ENCODE data around the gene RAET1G. TPM values are rescaled to one million over a fixed set of nuclear protein-coding genes. Genes with fewer than 3 reads are reported as not detected.
"Not testable (repeated sequence)": the region's sequence is repeated elsewhere in the genome, so short reads cannot be mapped to it uniquely, and the experiment has no call there.

The RAET1G gene
- total RNA-seq, 1 donor from 2014 or later, result 0.53 TPM

DNA sequence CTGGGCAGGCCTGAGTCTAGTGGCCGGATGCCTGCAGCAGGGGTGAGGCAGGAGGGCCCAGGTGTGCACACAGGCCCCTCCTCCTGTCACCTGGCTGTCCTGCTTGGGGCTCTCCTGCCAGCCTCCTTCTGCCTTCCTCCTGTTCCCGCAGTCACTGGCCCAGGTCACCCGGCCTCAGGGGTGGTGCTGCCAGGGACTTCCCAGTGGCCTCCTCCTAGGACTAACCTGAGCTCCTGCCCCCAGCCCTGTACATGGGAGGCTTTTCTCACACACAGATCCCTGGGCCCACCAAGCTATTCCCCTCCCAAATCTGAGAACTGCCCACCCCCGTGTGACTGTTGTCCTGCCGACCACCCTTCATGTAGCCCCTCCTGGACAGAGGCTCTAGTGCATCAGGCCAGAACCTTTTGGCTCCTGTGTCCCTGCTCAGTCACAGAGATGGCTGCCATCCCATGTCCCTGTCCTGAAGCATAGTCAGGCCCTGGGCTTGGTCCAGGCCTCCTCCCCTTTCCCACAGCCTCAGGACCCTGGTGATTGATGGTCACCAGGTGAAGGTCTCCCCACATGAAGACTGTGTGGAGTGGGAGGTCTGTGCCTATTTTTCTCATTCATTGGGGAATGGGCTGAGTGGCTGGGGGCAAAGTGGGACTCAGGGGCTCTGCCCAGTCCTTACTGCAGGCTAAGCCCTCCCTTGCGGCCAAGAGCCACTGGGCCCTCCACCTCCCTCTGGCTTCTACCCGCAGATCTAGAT, 39.7 kb upstream of the RAET1G start:
- peak; percentile 57 for DNase-seq (ENCODE audit: extremely low spot score, unreplicated experiment)
- Mint-ChIP-seq H3K27me3 (peaks cover 97% of the 10 kb centered on the region), H3K27ac (peak overlapping the region; percentile 98), H3K9me3 (no peaks in the 10 kb centered on the region), H3K4me3 (peak overlapping the region; percentile 95), H3K4me1 (ENCODE audit: unreplicated experiment) (peaks cover 16% of the 10 kb centered on the region), H3K36me3 (no peaks in the 10 kb centered on the region)
- TF ChIP-seq, protein P1, sequence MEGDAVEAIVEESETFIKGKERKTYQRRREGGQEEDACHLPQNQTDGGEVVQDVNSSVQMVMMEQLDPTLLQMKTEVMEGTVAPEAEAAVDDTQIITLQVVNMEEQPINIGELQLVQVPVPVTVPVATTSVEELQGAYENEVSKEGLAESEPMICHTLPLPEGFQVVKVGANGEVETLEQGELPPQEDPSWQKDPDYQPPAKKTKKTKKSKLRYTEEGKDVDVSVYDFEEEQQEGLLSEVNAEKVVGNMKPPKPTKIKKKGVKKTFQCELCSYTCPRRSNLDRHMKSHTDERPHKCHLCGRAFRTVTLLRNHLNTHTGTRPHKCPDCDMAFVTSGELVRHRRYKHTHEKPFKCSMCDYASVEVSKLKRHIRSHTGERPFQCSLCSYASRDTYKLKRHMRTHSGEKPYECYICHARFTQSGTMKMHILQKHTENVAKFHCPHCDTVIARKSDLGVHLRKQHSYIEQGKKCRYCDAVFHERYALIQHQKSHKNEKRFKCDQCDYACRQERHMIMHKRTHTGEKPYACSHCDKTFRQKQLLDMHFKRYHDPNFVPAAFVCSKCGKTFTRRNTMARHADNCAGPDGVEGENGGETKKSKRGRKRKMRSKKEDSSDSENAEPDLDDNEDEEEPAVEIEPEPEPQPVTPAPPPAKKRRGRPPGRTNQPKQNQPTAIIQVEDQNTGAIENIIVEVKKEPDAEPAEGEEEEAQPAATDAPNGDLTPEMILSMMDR (conservative IDR thresholded peaks at IDR 0.05), result no peak

DNA sequence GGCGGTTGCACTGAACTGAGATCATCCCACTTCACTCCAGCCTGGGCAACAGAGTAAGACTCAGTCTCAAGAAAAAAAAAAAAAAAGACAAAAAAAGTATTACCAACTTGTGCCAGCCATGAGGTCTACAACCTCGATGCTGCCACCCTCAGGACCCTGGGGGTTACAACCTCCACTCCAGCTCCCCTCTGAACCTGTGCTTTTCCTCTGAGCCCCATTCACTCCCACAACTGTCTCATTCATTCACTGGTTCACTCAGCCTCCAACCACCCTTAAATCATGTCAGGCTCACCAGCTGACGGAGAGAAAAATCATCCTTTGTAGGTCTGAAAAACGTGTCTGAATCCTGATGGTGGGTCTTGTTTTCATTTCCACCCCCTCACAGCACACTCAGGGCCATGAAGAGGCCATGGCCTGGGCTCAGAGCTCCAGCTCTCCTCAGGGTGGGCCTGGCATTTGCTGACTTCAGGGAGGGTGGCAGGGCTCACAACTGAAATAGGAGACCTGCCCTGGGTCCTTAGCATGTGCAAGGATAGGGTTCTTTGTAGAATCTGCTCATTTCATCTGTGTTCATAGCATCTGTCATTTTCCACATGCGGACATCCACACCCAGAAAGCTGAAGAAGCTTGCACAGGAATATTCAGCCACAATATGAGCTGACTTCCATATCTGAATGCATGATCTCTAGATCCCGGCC, 39.0 kb upstream of the RAET1G start:
- Mint-ChIP-seq H3K9me3 (no peaks in the 10 kb centered on the region), H3K4me3 (no peak overlapping the region), H3K4me1 (ENCODE audit: unreplicated experiment) (peaks cover 16% of the 10 kb centered on the region), H3K27me3 (peaks cover 97% of the 10 kb centered on the region), H3K27ac (no peak overlapping the region), H3K36me3 (no peaks in the 10 kb centered on the region)
- TF ChIP-seq, protein P1 (conservative IDR thresholded peaks at IDR 0.05), result peak; percentile 50
- peak; percentile 24 for DNase-seq (ENCODE audit: extremely low spot score, unreplicated experiment)

DNA sequence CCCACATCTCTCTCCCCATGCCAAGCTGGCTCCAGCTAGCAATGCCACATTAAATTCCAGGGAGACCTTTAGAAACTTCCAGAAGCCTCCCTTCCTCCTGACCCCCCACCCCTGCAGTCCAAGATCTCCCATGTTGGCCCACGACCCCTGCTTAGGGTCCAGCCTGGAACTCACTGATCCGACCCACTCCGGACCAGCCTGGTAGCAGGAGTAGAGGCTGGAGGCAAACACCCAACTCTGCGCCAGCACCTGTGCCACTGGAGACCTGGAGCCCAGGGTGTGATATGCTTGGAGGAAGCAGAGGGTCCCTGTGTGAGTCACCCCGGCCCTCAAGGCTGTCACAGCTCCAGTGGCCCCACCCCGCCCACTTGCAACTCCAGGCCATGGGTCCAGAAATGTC, 37.6 kb upstream of the RAET1G start:
- H3K4me3 Mint-ChIP-seq, result no peak overlapping the region
- TF ChIP-seq, protein P1 (conservative IDR thresholded peaks at IDR 0.05), result no peak
- no peak overlapping the region for H3K27ac Mint-ChIP-seq
- H3K9me3 Mint-ChIP-seq, result no peaks in the 10 kb centered on the region
- H3K27me3 Mint-ChIP-seq, result peaks cover 96% of the 10 kb centered on the region
- DNase-seq (ENCODE audit: extremely low spot score, unreplicated experiment), result no peak
- peaks cover 14% of the 10 kb centered on the region for H3K4me1 Mint-ChIP-seq (ENCODE audit: unreplicated experiment)
- no peaks in the 10 kb centered on the region for H3K36me3 Mint-ChIP-seq

DNA sequence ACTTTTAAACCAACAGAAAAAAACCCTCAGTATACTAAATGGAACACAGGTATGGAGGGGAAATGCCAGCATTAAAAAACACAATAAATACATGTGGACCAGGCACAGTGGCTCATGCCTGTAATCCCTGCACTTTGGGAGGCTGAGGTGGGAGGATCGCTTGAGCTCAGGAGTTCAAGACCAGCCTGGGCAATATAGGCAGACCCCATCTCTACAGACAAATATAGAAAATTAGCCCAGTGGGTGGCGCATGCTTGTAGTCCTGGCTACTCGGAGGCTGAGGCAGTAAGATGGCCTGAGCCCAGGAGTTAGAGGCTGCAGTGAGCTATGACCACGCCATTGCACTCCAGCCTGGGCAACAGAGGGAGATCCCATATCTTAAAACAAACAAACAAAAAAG, 36.9 kb upstream of the RAET1G start:
- not testable (repeated sequence) for H3K9me3 Mint-ChIP-seq; H3K4me3 Mint-ChIP-seq; H3K27ac Mint-ChIP-seq; H3K4me1 Mint-ChIP-seq (ENCODE audit: unreplicated experiment); DNase-seq (ENCODE audit: extremely low spot score, unreplicated experiment); H3K36me3 Mint-ChIP-seq
- peaks cover 96% of the 10 kb centered on the region for H3K27me3 Mint-ChIP-seq

DNA sequence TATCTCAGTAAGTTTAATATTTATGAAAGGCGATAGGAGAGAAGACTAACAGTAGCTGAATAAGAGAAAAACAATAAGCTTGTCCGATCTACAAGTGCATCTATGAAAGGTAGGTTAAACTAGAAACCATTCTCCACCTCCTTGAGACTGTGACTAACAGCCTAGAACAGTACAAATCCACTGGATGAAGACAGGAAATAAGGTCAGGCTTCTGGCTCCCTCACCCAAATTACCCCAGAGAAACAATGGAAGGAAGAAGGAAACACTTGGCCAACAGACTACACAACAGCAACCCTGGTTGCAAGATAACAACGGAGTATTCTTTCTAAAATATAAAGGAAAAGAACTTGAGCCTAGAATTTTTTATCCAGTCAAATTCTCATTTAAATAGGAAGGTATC, 35.2 kb upstream of the RAET1G start:
- H3K4me1 Mint-ChIP-seq (ENCODE audit: unreplicated experiment); H3K27ac Mint-ChIP-seq; H3K9me3 Mint-ChIP-seq; H3K36me3 Mint-ChIP-seq; H3K4me3 Mint-ChIP-seq; DNase-seq (ENCODE audit: extremely low spot score, unreplicated experiment): not testable (repeated sequence)
- H3K27me3 Mint-ChIP-seq, result peaks cover 88% of the 10 kb centered on the region

DNA sequence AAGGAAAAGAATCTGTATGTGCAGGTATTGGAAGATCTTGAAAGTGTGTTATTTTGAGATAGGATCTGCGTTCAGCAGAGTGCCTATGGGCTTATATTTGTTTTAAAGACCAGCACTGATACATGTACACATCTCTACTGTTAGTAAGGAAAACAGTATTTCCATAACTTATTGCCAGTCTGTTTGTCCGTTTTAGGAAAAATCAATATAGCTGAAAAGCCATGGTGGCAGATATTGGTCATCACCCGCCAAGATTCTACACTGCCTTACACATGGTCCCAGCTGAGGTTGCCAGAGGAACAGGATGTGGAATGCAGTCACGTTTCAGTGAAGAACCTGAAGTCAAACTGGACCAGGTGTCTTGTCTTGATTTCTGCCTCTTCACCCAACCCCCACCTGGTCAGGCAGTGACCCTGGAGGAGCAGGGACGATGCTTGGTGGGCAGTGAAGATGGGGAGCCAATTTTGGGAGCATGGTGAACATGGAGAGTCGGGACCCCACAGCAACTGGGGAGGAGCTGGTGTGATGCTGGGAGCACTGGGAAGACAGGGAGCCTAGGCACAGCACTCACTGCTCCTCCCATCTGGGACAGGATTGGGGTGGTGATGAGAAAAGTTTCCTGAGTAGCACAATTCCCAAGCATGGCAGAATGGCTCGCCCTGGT, 32.9 kb upstream of the RAET1G start:
- H3K9me3 Mint-ChIP-seq; H3K27ac Mint-ChIP-seq; H3K4me3 Mint-ChIP-seq; H3K36me3 Mint-ChIP-seq; H3K4me1 Mint-ChIP-seq (ENCODE audit: unreplicated experiment): not testable (repeated sequence)
- DNase-seq (ENCODE audit: extremely low spot score, unreplicated experiment), result peak; percentile 45
- H3K27me3 Mint-ChIP-seq, result peaks cover 88% of the 10 kb centered on the region

DNA sequence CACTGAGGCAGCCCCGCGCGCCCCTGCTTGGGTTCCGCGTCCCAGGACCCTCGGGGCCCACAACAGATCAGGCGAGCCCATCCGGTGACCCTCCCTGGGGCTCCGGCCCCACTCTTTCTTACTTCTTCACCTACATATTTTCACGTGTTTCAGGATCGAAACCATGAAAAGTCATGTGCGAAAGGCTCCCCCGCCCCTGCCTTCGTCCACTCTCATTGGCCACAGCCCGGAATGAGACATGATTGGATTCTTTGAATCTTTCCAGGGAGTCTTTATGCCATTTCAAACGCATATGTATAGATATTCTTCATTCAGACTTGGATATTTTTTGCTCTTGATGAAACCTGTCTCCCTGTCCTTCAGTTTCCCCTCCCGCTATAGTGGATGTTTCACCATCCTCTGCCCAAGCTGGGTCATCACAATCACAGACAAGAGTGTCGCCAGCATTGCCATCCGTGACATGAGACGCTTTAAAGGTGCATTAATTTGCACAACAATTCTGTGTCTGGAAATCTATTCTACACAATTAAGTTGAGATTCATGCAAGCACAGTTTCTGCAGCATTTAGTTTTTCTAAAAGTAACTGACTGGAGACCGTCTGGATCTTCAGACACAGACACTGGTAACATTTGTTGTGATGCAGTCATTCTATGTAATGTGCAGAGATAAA, 32.2 kb upstream of the RAET1G start:
- DNase-seq (ENCODE audit: extremely low spot score, unreplicated experiment), result peak; percentile 7
- Mint-ChIP-seq H3K27me3 (peaks cover 88% of the 10 kb centered on the region), H3K4me3 (peak overlapping the region; percentile 79)
- not testable (repeated sequence) for H3K36me3 Mint-ChIP-seq; H3K4me1 Mint-ChIP-seq (ENCODE audit: unreplicated experiment); H3K27ac Mint-ChIP-seq; H3K9me3 Mint-ChIP-seq

DNA sequence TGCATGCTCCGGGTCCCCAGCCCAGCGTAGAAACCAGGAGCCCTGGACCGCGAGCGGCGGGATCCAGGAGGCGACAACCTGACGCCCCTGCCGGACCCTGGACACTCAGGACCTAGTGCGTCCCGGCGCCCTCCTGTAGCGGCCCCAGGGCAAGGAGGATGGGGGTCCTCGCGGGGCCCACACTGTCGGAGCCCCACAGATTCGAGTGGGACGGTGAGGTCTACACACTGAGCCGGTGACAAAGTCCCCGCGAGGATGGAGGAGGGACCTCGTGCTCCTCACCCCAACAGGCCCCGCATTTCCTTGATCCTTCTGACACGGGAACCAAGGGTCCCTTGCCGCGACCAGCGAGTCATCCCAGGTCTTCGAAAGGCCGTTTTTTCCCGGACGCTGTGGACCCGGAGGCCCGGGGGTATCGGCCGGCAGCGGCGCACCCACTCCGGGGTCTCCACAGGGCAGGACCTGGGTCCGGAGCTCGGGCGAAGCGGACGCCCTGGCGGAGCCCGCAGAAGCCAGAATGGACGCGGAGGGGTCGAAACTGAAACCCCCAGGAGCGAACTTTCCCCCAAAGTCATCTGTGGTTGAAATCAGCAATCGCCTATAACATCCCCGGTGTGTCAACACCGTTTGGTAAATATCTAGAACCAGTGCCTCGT, 31.5 kb upstream of the RAET1G start:
- peak; percentile 40 for DNase-seq (ENCODE audit: extremely low spot score, unreplicated experiment)
- not testable (repeated sequence) for H3K36me3 Mint-ChIP-seq; H3K4me1 Mint-ChIP-seq (ENCODE audit: unreplicated experiment); H3K9me3 Mint-ChIP-seq; H3K4me3 Mint-ChIP-seq; H3K27ac Mint-ChIP-seq
- H3K27me3 Mint-ChIP-seq, result peaks cover 88% of the 10 kb centered on the region

DNA sequence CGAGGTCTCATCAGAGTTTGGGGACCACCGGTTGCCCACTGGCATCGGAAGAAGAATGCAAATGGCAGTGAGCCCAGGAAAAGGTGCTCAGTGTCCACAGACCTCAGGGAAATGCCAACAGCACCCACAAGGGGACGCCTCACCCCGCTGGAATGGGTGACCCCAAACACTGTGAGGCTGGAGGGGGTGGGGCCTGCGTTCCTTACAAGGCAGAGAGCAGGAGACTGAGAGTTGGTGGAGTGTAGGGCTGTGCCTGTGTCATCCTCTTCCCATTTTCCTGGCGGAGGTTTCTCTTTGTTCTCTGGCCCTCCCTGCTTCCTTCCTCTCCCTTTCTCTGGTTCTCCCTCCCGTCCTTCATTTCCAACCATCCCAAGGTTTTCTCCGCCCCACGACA, 31.0 kb upstream of the RAET1G start:
- H3K27ac Mint-ChIP-seq; H3K4me1 Mint-ChIP-seq (ENCODE audit: unreplicated experiment); H3K36me3 Mint-ChIP-seq; H3K9me3 Mint-ChIP-seq; DNase-seq (ENCODE audit: extremely low spot score, unreplicated experiment); H3K4me3 Mint-ChIP-seq: not testable (repeated sequence)
- H3K27me3 Mint-ChIP-seq, result peaks cover 88% of the 10 kb centered on the region

DNA sequence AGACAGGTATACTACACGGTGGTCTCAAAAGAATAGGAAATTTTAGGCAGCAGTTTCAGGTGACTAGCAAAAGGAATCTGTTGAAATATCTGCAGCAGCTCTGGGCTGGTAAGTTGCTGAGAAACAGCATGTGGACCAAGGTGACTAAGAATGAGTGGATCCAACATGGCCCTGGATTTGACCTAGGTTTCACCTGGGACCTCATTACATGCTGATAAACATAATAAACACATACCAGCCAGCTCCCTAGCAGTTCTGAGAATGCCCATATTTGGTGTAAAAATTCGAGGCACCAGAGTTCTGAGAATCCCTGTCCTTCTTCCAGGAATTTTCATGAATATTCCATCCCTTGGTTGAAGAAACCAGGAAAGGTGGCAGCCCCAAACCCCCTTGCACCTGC, 30.5 kb upstream of the RAET1G start:
- not testable (repeated sequence) for H3K4me1 Mint-ChIP-seq (ENCODE audit: unreplicated experiment); H3K9me3 Mint-ChIP-seq; H3K4me3 Mint-ChIP-seq; H3K27ac Mint-ChIP-seq; H3K36me3 Mint-ChIP-seq
- peaks cover 90% of the 10 kb centered on the region for H3K27me3 Mint-ChIP-seq
- peak; percentile 15 for DNase-seq (ENCODE audit: extremely low spot score, unreplicated experiment)

All from type B pancreatic cell (in vitro differentiated cells).